Lung (tissue), 12 donors: ENCODE measurements around the gene MAP7. TPM values are rescaled to one million over a fixed set of nuclear protein-coding genes. Genes with fewer than 3 reads are reported as not detected.

Source experiments
- ATAC-seq: fragments of 200-7000 bp; cut with Tn5 transposase; one replicate; pipeline ENCODE4 v1.9.1; 2020; ENCODE audit warnings: moderate number of reproducible peaks; ENCODE audit not compliant: insufficient read depth, low FRiP score
- DNase-seq, 3 donors: peaks; one replicate each; pipeline ENCODE4 v3.0.0-alpha.2; 2013 to 2017
- H3K27ac ChIP-seq, 2 donors: one replicate each; pipeline ENCODE4 v1.5.1; 2013; ENCODE audit warnings: mild to moderate bottlenecking in 2 of 2, moderate library complexity in 2 of 2, control low read depth in 1 of 2, inconsistent platforms in 1 of 2, low read depth in 1 of 2, low read length in 1 of 2
- H3K27me3 ChIP-seq, 3 donors: one replicate each; pipeline ENCODE4 v1.5.1; 2013; ENCODE audit warnings: low read length in 2 of 3; ENCODE audit not compliant: control insufficient read depth in 3 of 3, insufficient read depth in 3 of 3
- H3K36me3 ChIP-seq, 4 donors: one replicate each; pipeline ENCODE4 v1.5.1; 2013; ENCODE audit warnings: low read length in 4 of 4, mild to moderate bottlenecking in 1 of 4, moderate library complexity in 1 of 4; ENCODE audit not compliant: control insufficient read depth in 4 of 4, insufficient read depth in 4 of 4
- H3K4me1 ChIP-seq, 5 donors: one replicate each; pipeline ENCODE4 v1.5.1; 2013; ENCODE audit warnings: low read length in 5 of 5, mild to moderate bottlenecking in 2 of 5, moderate library complexity in 1 of 5; ENCODE audit not compliant: control insufficient read depth in 5 of 5, insufficient read depth in 5 of 5
- H3K4me3 ChIP-seq: one replicate; pipeline ENCODE4 v1.5.1; 2013; ENCODE audit warnings: mild to moderate bottlenecking, control low read depth, moderate library complexity
- H3K9ac ChIP-seq, 2 donors: one replicate each; pipeline ENCODE4 v1.5.1; 2013; ENCODE audit warnings: low read length in 2 of 2, control low read depth in 1 of 2; ENCODE audit not compliant: insufficient read depth in 1 of 2
- H3K9me3 ChIP-seq, 4 donors: one replicate each; pipeline ENCODE4 v1.5.1; 2013; ENCODE audit warnings: low read length in 3 of 4, mild to moderate bottlenecking in 1 of 4, moderate library complexity in 1 of 4; ENCODE audit not compliant: control insufficient read depth in 4 of 4, insufficient read depth in 3 of 4
- CTCF ChIP-seq: IDR thresholded peaks from 2 replicates; pipeline ENCODE4 v1.5.1; 2012; ENCODE audit warnings: mild to moderate bottlenecking; ENCODE audit errors: control extremely low read depth, extremely low read depth
- WGBS, 2 donors: extraction: QIAGEN DNeasy Blood & Tissue Kit; methylation state at CpG; one replicate each; pipeline ENCODE4 v1.1.7; 2013; 5-methylcytosine and 5-hydroxymethylcytosine counted together
- polyA plus RNA-seq, 2 donors: library from polyadenylated mRNA; stranded (reverse); fragments of 200-250 nt; gene quantifications; one replicate each; pipeline ENCODE4 v1.2.1, GENCODE V29; 2013
- total RNA-seq, 2 donors: library from RNA; depleted of rRNA in 1 of 2; stranded (reverse); fragments of >200 nt in 1 of 2; gene quantifications; one replicate each; pipeline ENCODE4 v1.2.1, GENCODE V29; 2014 to 2021
- donor health status: control.
- donor health status: control.
- donor health status: Bipolar disorder and iron deficiency.
- donor health status: healthy.
- donor health status: DM: yes; HTN: yes; CAD: no.

The MAP7 gene
- total and polyA plus RNA-seq, 4 donors = 8.4 to 23.4 (median 12.3) TPM

DNA sequence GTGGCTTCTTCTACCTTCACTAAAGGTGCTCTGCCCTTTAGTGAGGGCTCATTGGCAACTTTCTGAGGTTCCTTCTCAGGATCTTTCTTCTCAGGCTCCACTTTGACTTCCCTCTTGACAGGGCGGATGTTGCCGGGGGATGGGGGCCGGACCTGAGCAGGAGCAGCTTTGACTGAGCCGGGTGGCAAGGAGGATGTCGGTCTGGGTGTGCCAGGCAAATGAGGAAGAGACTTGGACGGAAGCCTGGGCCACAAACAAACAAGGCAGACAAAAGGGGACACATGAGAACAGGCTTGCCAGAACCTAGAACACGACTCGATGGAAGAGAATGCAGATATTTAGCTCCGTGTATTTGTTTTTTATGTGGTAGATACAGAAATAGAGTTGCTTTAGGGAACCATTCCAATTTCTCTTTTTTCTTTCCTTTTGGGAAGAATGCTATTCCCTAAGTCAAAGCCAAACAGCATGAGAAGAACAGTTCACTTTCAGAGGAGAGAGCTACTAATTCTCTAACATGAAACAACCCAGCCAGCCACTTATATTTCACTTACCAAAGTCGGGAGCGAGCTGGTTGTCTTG lies 184.4 kb downstream of the MAP7 start:
- H3K36me3 ChIP-seq = peaks cover 0 to 4% (median 0%) of the 10 kb centered on the region in 4 donors
- no peak overlapping the region for H3K4me3 ChIP-seq
- no peak overlapping the region for H3K9ac ChIP-seq
- no peak for TF ChIP-seq CTCF
- no peaks in the 10 kb centered on the region for H3K4me1 ChIP-seq
- no peaks in the 10 kb centered on the region for H3K9me3 ChIP-seq
- 29 to 44% methylated on average over 11 of the region's 11 CpGs for WGBS, 2 donors
- no peak overlapping the region for H3K27ac ChIP-seq
- peak in 1 of 3 donors; percentile 14 for DNase-seq
- H3K27me3 ChIP-seq = no peaks in the 10 kb centered on the region
- ATAC-seq = peak; percentile 47

DNA sequence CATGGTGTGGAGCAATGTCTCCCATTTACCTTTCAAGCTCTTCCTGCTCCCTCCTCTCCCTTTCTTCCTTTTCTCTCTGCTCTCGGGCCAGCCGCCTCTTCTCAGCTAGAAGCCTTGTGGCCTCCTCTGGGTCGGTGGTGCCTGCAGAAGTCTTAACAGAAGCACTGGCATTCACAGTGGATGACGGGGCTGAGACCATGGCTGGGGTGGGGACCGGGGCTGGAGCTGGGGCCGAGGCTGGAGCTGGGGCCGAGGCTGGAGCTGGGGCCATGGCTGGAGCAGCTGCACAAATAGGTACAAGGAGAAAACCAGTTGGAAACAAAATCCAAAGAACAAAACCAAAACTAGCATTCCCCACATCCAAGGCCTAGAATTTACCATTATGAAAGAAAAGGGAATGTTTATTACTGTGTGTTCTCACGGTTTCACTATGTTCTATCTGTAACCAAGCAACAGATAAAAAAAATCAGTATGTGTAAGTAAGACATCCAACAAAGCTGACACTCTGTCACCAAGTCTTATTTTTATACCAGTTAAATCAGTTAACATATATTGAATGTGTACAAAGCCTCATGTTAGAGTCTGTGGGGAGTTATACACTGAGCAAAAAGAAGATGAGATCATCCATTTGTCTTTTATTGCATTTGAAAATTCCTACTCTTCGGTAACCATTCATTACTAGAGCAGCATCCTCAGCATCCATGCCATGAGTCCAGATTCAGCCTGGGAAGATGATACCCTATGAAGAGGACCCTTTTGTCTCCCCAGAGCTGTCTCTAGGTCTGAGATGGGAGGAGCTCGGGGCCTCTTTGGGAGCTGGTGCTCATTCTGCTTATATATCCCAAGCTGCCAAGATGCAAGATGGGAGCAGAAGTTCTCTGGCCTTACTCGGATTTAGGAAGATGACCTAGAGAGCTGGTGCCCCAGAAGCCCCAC lies 187.5 kb downstream of the MAP7 start:
- H3K4me3 ChIP-seq = no peak overlapping the region
- no peak overlapping the region for H3K9ac ChIP-seq
- H3K36me3 ChIP-seq = peaks cover 0 to 9% (median 0%) of the 10 kb centered on the region in 4 donors
- no peaks in the 10 kb centered on the region for H3K4me1 ChIP-seq
- DNase-seq (no peak), ATAC-seq (no peak)
- no peaks in the 10 kb centered on the region for H3K9me3 ChIP-seq
- 90 to 94% methylated on average over 11 of the region's 11 CpGs for WGBS, 2 donors
- H3K27ac ChIP-seq = no peak overlapping the region
- H3K27me3 ChIP-seq = no peaks in the 10 kb centered on the region
- no peak for TF ChIP-seq CTCF

GRCh38 chr6:136361787-136362186 lies 188.4 kb downstream of the MAP7 start:
- peaks cover 0 to 9% (median 0%) of the 10 kb centered on the region in 4 donors for H3K36me3 ChIP-seq
- TF ChIP-seq CTCF = no peak

More at GRCh38 chr6:136361787-136362186, 188.4 kb downstream of the MAP7 start:
- H3K4me3 ChIP-seq = no peak overlapping the region
- no peak overlapping the region for H3K9ac ChIP-seq
- H3K4me1 ChIP-seq = no peaks in the 10 kb centered on the region
- H3K27me3 ChIP-seq = no peaks in the 10 kb centered on the region
- no peak for ATAC-seq
- 93 to 97% methylated on average over 2 of the region's 2 CpGs for WGBS, 2 donors
- no peak for DNase-seq
- H3K27ac ChIP-seq = no peak overlapping the region
- no peaks in the 10 kb centered on the region for H3K9me3 ChIP-seq
